ENCODE data around the gene CEP135.
"Not testable (repeated sequence)": the region's sequence is repeated elsewhere in the genome, so short reads cannot be mapped to it uniquely, and the experiment has no call there.

The CEP135 gene

DNA sequence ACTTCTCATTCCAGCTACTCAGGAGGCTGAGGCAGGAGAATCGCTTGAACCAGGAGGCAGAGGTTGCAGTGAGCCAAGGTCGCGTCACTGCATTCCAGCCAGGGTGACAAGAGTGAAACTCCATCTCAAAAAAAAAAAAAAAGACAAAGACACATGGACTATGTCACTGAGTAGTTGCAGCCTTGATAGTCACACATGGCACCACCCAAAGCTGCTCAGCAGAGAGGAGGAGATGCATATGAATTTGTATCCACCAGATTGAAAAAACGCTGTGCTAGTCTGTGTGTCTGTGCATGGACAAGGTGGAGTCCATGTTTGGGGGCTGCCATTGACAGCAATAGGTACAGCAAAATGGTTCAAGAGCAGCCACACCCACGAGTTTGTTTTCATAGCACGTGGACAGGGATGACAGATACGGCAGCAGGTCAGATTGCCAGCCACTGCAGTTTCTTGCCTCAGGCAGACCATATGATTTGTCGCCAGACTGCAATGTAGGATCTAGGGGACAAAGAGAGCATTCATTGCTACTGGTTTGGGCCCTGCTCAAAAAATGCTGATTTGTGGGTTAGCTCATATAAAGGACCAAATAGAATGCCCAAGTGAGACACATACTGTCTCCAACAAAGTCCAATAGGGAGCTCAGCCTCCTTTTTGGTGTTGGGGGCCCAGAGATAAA, 89.9 kb downstream of the CEP135 start:
- DNase-seq: no peak

DNA sequence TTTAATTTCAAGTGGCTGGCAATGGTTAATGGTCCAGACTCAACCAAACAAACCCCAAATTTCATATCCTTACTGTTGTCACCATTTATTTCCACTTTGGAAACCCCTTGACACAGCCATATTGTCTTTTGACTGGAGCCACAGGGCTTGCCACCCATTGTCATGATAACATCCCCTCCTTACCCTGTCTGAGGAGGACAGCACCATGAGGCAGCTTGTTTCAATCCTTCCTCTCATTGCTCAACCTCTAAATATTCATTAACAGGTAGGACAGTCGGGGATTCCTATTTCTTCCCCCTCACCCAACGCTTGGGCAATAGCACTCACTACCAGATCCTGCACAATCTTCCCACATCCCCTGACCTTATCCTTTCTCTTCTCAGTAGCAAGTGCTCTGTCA, 92.1 kb downstream of the CEP135 start:
- no peak for DNase-seq

DNA sequence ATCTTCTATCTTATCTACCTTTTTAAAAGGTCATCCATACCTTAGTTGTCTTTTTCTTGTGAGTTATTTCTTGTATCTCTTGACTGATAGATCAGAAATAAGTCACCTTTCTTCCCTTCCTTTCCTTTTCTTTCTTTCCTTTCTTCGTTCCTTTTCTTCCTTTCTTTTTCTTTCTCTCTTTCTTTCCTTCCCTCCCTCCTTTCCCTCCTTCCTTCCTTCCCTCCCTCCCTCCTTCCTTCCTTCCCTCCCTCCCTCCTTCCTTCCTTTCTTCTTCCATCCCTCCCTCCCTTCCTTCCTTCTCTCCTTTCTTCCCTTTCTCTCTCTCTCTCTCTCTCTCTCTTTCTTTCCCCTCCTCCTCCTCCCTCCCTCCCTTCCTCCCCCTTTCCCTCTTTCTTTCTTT, 93.5 kb downstream of the CEP135 start:
- no peak for DNase-seq

DNA sequence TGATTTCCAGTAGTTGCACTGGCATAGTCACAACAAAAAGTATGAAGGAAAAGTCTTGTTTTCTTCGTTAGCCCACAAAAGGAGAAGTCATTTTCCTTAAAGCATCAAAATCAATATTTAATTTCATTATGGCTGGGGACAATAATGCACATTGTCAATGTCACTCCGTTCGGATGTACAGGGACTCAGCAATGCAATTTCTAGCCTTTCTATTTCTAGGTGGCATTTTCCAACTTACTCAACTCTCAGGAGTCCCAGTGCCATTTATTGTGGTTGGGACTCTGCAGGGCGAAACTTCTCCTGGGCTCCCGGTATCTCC, 99.6 kb downstream of the CEP135 start:
- no peak for DNase-seq

DNA sequence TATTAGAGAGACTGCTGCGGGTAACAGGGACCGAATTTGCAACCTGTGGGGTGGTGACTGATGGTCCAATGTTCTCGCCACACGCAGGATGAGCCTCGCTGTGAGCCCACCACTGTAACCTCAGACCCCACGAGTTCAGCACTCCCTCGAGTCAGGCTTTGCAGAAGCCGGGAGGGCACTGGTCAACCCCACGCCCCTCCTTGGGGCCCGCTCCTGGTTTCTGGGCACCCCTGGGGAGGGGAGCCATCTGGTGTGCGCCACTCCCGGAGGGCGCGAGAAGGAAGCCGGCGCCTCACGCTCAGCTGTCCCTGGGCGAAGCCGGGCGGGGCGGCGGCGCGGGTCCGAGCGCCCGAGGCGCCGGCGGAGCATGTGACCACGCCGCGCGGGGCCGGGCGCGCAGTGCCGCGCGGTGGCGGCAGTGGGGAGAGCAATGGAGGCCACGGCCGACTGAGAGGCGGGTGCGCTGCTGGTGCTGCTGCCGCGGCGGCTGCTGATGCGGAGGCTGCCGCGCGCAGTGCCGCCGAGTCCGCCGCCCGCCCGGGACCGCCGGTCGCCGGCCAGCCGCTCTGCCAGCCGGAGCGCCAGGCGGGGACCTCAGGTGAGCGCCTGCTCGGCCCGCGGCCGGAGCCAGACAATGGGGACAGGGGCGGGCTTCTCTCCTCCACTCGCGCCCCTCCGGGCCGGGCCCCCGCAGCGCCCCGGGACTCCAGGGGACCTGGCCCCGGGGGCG, 100.1 kb downstream of the CEP135 start:
- peak in 2 of 5 donors; percentile 1 to 66 for DNase-seq

DNA sequence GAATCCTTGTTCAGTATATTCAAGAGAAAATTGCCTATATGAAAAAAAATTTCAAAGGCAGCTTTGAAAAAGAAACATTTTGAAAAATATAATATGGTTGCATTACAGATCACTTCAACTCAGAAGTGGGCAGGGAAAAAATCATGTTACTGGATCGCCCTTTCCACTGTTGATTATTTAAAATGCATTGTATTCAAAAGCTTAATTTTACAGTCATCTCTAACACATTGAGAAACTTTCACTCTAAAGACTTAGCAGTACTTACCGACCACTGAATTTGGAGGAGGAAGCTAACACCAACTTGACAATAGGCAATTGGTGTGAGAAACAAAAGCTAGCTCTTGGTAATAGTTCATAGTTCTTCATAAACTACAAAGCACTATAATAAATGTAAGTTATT, 101.9 kb downstream of the CEP135 start:
- no peak for DNase-seq

DNA sequence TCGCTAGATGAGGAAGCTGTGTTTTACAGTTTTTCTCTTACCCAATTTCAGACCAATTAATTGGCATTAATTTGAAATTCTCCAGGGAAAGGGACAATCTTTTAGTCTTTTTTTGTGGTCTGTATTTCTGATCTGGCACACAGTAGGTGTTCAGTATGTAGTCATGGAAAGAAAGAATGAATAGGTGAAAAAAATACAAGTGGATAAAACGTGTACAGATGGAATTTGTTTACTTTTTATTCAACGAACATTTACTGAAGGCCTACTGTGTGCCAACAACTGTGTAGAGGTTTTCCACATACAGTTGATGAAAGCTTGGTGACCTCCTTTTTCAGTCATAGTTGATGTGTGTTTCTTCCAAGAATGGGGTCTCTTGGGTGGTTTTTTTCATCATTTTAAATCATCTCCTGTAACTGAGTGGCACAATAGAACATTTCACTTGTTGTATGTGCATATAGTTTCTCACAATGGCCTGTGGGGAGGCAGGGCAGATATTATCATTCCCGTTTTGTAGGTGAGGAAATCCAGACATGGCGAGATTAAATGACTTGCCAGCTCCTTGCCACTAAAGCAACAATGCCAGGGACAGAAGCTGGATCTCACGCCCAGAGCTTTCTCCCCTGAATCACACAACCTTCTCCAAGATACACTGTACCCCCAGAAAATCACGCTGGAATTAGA, 102.4 kb downstream of the CEP135 start:
- no peak for DNase-seq

DNA sequence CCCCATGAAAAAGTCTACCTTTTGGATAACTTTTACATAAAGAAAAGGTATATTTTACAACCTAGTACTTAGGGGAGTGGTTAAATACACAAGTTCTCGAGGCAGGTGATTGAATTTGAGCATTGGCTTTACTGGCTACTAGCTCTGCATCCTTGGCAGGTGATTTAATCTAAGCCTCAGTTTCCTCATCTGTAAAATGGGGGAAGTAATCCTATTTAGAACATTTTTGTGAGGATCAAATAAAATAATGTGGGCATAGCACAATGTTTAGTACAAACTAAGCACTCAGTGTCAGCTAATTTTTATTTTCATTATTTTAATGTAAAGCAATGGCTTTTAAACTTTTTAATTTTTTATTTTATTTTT, 102.9 kb downstream of the CEP135 start:
- no peak for DNase-seq

DNA sequence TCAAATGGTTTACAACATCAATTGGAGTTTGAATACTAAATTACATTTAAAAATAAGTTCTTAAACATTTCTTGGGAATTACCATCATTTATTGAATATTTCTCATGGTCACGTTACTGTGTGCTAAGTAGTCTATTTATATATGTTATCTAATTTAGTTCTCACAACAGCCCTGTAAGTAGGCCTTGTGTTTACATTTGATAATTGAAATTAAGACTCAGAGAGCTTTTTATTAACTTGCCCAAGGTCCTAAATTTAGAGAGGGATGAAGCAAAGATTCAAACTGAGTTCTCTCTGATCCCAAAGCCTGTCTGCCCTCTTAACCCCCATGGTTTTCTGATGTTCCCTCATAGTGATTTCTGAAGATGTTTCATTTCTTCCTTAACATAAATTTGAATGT, 103.7 kb downstream of the CEP135 start:
- no peak for DNase-seq

DNA sequence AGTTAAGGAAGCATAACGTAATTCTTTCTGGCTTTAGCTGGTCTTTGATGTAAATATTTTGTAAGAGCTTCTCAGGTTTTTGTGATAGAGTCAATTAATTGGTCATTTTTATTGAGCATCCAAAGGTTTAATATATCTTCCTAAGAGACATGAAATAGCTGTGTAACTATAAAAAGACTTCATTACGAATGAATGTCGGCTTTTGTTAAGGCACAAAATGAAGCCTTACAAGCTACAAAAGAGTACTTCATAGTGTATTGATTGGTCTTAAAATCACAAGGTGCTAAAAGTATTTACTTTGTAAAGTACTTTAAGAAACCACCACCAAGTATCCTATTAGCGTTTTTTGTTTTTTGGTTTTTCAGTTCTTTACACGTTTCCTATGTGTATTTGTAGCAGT, 104.2 kb downstream of the CEP135 start:
- no peak for DNase-seq

DNA sequence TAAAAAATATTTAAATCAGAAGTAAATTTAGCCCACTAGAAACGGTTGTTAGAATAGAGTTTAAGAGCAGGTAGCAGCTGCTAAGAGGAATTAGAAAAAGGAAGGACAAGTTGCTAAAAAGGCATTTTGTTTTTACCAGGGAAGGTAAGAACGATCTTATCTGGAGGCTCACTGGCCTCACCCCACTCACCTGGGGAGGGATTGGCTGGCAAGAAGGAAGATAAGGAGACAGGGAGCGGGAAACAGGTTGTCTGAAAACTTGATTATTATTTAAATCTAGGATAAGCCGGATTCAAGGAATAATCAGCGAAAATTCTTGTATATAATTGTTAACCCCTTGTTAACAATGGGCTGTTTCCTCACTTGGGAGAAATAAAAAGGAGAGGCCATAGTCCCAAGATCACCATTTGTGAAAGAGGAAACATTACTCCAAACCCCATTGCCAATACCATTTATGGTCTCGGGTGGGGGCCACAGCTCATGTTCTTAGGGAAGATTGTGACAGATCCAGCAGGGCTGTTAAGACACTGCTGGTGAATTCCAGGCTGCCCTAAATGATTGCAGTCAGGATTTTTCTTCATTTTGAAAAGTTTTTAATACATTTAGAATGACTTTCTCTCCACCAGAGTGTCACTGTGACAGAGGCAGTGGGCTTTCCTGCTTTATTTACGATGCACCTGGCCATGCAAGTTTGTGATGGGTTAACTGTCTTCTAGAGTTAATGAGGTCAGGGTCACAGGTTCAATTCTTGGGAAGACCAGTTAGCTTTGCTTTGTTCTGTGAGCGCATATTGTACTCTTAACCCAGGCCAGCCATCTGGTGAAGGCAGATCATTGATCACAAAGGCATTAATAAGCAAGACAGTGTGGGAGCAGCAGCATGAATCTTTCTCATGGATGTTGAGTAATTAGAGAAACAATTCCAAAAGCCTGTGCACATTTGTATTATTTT, 106.6 kb downstream of the CEP135 start:
- DNase-seq: no peak

DNA sequence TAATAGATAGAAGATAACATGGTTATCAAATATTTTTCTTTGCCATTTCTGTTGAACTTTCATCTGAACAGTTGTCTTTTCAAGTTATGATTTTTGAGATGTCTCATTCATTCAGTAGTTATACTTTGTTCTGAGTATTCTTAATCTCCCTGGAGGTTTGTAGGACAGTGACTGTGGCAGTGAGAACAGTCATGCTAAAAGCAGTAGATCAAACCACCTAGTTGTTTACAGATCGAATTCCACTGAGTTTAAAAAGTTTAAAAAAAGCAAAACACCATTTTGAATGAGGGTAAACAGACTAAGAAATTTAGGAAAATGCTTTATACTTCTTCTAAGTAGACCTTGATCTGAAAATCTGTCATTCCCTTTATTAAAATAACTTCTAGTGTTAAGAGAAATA, 107.2 kb downstream of the CEP135 start:
- no peak for DNase-seq

DNA sequence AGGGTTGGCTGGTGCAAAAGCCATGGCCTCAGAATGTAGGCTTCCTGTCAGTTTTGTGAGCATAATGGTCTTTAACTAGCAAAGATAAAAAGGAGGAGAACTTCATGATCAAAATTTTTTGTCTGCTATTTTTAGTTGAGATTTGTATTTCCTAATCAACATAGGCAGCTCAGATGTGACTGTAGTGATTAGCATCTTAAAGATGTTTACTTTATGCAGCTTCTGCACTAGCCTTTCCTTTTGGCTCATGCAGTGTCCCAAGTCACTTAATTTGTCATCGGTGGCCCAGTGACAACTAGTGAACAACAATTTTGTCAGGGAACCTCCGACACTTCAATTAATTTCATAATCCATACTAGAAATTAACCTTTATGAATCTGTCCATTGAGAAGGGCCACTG, 109.8 kb downstream of the CEP135 start:
- DNase-seq: no peak

DNA sequence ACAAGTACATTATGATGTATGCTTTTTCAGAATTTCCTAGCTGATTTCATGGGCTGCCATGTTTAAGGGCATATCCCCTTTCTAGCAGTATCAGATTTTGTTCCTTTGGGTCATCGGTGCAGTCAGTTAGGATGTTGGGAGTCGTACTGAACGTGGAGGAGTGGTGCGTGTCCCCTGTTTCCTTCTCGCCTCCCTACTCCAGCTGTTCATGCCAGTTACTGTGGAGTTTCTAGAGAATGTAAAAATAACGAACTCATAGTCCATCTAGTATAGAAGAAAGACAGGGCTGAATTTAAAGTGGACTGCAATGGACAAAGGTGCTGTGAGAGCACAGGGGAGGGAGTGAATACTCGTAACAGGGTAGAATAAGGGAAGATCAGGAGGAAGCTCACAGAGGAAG, 111.3 kb downstream of the CEP135 start:
- no peak for DNase-seq

DNA sequence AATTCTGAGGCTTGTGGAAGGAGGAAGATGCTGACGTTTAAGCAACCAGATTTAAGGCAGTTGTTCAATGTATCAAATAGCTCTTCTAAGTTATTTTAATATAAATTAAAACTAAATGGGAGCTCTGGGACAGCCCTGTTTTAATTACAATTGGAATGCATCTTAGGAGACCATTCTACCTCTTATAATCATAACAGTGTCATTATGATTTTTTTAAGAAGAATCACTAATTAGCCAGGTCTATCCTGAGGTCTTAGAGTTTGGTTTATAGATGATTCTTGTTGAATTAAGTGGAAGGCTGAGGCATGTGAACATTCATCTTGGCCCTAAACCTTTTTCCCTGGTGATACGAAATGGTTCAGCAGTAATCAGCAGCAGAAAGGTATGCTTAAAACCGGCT, 113.4 kb downstream of the CEP135 start:
- no peak for DNase-seq

DNA sequence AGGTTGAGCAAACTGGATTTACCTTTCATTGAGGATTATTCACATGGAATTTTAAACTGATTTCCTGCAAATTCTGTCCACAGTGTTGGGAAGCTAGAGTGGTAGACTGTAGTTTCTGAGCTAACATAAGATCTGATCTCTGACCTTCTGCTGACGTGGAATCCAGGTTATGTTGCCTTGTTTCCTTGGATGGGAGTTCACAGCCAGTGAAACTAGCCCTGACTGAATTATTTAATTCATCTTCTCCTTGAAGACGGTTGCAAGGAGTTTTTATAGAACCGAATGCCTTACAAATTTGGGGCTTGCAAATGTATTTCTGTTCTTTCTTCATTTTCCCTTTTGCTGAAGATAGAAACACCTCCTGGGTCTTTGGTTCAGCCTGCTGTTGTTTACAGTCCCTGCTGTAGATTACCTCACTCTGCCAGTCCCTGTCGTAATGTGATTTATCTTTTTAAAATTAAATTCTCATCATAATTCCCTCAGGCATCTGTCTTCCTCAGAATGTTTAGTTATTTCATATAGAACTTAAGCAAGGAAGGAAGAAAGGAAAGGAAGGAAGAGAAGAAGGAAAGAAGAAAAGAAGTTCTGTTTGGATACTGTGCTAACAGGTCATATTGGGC, 113.9 kb downstream of the CEP135 start:
- DNase-seq: no peak

DNA sequence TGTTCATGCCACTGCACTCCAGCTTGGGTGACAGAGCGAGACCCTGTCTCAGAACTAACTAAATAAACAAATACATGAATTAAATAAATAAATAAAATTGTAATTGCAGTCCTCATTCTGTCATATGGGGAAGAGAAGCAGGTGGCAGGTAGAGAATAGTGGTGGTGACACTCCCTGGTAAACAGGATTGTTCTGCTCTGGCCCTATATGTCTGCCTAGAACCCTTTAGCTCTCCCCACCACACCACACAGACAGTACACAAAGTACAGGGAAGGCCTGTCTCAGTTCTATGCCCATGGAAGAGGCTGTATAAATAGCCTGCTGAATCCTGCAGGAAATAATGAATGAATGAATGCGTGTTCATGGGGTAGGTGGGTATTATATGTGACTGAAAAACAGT, 117.7 kb downstream of the CEP135 start:
- DNase-seq: no peak

DNA sequence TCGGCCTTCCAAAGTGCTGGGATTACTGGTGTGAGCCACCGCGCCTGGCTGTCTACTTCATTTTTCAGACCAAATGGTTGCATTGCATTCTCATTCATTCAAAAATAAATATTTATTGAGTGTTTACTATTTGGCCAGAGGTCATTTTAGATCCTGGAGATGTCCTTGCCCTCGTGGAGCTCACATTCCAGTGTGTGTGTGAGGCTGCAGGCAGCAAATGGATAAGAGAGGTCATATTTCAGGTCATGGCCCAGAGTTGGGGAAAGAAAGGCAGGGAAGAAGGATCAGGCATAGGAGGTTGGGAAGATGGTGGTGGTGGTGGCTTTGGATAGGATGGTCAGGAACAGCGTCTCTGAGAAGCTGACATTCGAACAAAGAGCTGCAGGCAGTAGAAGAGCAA, 119.1 kb downstream of the CEP135 start:
- no peak for DNase-seq

DNA sequence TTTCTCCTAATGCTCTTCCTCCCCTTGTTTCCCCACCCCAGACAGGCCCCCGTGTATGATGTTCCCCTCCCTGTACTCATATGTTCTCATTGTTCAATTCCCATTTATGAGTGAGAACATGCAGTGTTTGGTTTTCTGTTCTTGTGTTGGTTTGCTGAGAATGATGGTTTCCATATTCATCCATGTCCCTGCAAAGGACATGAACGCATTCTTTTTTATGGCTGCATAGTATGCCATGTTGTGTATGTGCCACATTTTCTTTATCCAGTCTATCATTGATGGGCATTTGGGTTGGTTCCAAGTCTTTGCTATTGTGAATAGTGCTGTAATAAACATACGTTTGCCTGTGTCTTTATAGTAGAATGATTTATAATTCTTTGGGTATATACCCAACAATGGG, 124.0 kb downstream of the CEP135 start:
- not testable (repeated sequence) for DNase-seq

DNA sequence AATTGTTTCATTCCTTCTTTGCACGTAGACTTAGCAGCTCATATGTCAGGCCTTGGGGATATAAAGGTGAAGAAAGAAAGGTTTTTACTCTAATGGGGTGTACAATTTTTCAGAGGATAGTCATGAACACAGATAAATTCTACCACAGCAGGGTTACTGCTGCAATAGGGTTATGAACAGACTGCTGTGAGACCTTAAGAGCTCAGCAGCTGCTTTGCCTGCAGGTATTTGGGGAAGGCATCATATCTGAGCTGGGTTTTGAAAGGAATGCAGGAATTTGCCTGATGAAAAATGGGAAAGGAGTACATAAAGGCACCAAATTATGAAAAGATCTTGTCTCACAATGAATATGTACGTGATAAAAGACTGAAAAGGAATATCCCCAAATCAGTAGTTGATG, 128.9 kb downstream of the CEP135 start:
- no peak for DNase-seq

DNA sequence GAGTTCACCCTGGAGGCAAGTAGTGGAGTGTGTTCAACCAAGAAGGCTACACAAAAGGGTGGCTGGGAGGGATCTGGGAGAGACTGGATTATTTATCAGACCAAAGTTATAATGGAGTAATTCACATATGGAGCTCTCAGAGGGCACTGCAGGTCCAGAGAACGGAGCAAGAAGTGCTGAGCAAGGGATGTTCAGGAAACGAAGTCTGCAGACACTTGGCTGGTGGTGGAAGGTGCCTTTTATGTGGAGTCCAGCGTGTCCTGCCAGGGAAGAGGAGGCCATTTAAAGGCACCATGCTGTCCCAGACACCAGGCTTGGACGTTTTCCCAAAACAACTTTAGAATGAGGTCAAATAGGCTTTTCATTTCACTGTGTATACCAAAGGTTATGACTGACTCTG, 130.1 kb downstream of the CEP135 start:
- no peak for DNase-seq

DNA sequence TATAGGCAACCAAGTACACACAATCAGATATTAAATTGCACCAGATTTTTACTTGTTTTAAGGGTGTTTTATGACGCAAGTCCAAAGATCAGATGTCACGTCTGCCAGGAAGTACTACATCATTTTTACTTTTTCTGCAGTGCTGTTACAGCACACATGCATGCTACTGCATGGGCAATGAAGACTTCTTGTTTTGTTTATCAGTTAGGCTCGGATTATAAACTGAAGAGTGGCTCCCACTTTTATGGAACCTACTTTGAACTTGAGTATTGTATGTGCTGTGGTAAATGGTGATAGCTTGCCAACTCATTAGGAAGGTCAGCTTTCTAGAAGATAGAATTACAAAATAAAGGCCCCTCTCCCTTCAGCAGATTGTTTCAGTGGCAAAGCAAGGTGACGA, 131.6 kb downstream of the CEP135 start:
- DNase-seq: no peak

DNA sequence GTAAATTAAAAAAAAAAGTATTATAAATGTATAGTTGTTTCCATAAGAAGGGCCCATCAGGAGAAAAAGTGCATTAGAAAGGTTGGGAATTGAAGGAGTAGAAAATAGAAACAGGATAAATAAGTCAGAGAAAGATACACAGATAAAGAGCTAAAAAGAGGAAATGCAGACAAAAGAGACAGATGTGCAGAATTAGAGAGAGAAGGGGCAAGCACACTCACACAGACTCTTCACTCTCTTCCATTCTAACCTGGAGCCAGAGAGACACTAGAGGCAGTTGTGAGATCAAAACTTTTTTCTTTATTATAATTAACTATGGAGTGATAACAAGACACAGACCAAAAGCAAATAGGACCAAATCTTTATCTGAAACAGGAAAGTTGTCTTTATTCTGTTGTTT, 134.1 kb downstream of the CEP135 start:
- DNase-seq: no peak
